ENCODE results near the gene FBXO46. TPM values are rescaled to one million over a fixed set of nuclear protein-coding genes. Genes with fewer than 3 reads are reported as not detected.

FBXO46 gene
- total and polyA plus RNA-seq, 2 of the 13 experiments (the other 11 are each of a cell fraction or from before 2014, with no cell fraction given): 6.2 to 6.4 TPM

GRCh38 chr19:45717131-45717982 lies 13.3 kb downstream of the FBXO46 start (continued):
- TF ChIP-seq ZKSCAN8 (CRISPR knock-in tag; IDR thresholded peaks at IDR 0.05; ENCODE audit: borderline replicate concordance): peak; percentile 33; the same call in 1 of the 2 replicates
- 0 out of 2 replicates have a peak, but pooled peaks have one; percentile 24 for TF ChIP-seq ZNF263 (CRISPR knock-in tag; IDR thresholded peaks at IDR 0.05)
- no peak for TF ChIP-seq NPAS2 (CRISPR knock-in tag; IDR thresholded peaks at IDR 0.05; ENCODE audit: borderline replicate concordance)
- peak; percentile 37 for TF ChIP-seq CTCF (CRISPR knock-in tag; IDR thresholded peaks at IDR 0.05)
- peak; percentile 73 for TF ChIP-seq HOXA5 (CRISPR knock-in tag; IDR thresholded peaks at IDR 0.05)
- TF ChIP-seq BORCS8-MEF2B (CRISPR knock-in tag; IDR thresholded peaks at IDR 0.05): peak; percentile 65; the same call in 1 of the 2 replicates
- TF ChIP-seq FOSL2 (CRISPR knock-in tag; IDR thresholded peaks at IDR 0.05): peak; percentile 69
- TF ChIP-seq KLF13 (CRISPR knock-in tag; IDR thresholded peaks at IDR 0.05): no peak
- peak; percentile 54; the same call in 1 of the 2 replicates for TF ChIP-seq BRF2 (CRISPR knock-in tag; IDR thresholded peaks at IDR 0.05)
- TF ChIP-seq TRAFD1 (CRISPR knock-in tag; IDR thresholded peaks at IDR 0.05; ENCODE audit: borderline replicate concordance): no peak
- no peak for TF ChIP-seq CENPT (CRISPR knock-in tag; IDR thresholded peaks at IDR 0.05; ENCODE audit: low read depth)
- no peak; the same call in 1 of the 2 replicates for TF ChIP-seq ZNF639 (CRISPR knock-in tag; conservative IDR thresholded peaks at IDR 0.05)
- TF ChIP-seq DRAP1 (CRISPR knock-in tag; IDR thresholded peaks at IDR 0.05): peak; percentile 75
- TF ChIP-seq POGZ (CRISPR knock-in tag; IDR thresholded peaks at IDR 0.05): peak; percentile 91
- TF ChIP-seq ZNF678 (CRISPR knock-in tag; IDR thresholded peaks at IDR 0.05): no peak
- TF ChIP-seq ZBTB25 (CRISPR knock-in tag; IDR thresholded peaks at IDR 0.05): no peak; the same call in 1 of the 2 replicates
- no peak for TF ChIP-seq AHR (CRISPR knock-in tag; IDR thresholded peaks at IDR 0.05)
- TF ChIP-seq UBTF (CRISPR knock-in tag; IDR thresholded peaks at IDR 0.05): no peak
- TF ChIP-seq POLR2AphosphoS5 (IDR thresholded peaks at IDR 0.05; ENCODE audit: low read depth, low read length): peak; percentile 45; the same call in 1 of the 2 replicates
